HEK293T (cell line): Measurements from ENCODE around the gene ZFYVE16.

Source experiments
- CTCF ChIA-PET: fragments of 350-600 bp; formaldehyde crosslinking; extraction: SDS; loops from one replicate; lab custom pipeline; 2021; ENCODE audit warnings: antibody characterized with exemption, inconsistent platforms; lab: Yijun Ruan, JAX
- POLR2A ChIA-PET: fragments of 350-600 bp; formaldehyde crosslinking; extraction: SDS; loops from one replicate; lab custom pipeline; 2020; ENCODE audit warnings: antibody characterized with exemption, inconsistent platforms; lab: Yijun Ruan, JAX
- DNase-seq: peaks from one replicate; pipeline ENCODE4 v3.0.0; 2012; ENCODE audit warnings: mixed read lengths; ENCODE audit errors: extremely low spot score
- ARNT ChIP-seq: fragments of 450-650 bp; IDR thresholded peaks from 2 replicates; pipeline ENCODE4 v1.6.1; 2017; ENCODE audit warnings: mild to moderate bottlenecking
- BHLHE40 ChIP-seq: fragments of 450-650 bp; IDR thresholded peaks from 2 replicates; pipeline ENCODE4 v1.6.1; 2016; ENCODE audit warnings: mild to moderate bottlenecking, moderate library complexity, borderline replicate concordance
- CTBP1 ChIP-seq: fragments of 450-650 bp; IDR thresholded peaks from 2 replicates; pipeline ENCODE4 v1.6.1; 2016; ENCODE audit warnings: borderline replicate concordance
- ELF4 ChIP-seq: fragments of 450-650 bp; IDR thresholded peaks from 2 replicates; pipeline ENCODE4 v1.6.1; 2017; ENCODE audit warnings: antibody characterized with exemption
- FOXA1 ChIP-seq: fragments of 450-650 bp; IDR thresholded peaks from 2 replicates; pipeline ENCODE4 v1.6.1; 2016; ENCODE audit warnings: mild to moderate bottlenecking
- FOXK2 ChIP-seq: fragments of 450-650 bp; IDR thresholded peaks from 2 replicates; pipeline ENCODE4 v1.6.1; 2016; ENCODE audit warnings: mild to moderate bottlenecking
- FOXM1 ChIP-seq: fragments of 450-650 bp; IDR thresholded peaks from 2 replicates; pipeline ENCODE4 v1.6.1; 2017; ENCODE audit warnings: mild to moderate bottlenecking, borderline replicate concordance
- HDGF ChIP-seq: fragments of 450-650 bp; IDR thresholded peaks from 2 replicates; pipeline ENCODE4 v1.6.1; 2017; ENCODE audit warnings: antibody characterized with exemption, borderline replicate concordance
- L3MBTL2 ChIP-seq: fragments of 450-650 bp; conservative IDR thresholded peaks from 2 replicates; pipeline ENCODE4 v1.6.1; 2016; ENCODE audit warnings: mild to moderate bottlenecking
- LEF1 ChIP-seq: fragments of 450-650 bp; IDR thresholded peaks from 2 replicates; pipeline ENCODE4 v1.6.1; 2017; ENCODE audit warnings: mild to moderate bottlenecking, borderline replicate concordance
- NFRKB ChIP-seq: fragments of 450-650 bp; IDR thresholded peaks from 2 replicates; pipeline ENCODE4 v1.6.1; 2016; ENCODE audit warnings: mild to moderate bottlenecking, moderate library complexity
- SP1 ChIP-seq: fragments of 450-650 bp; IDR thresholded peaks from 2 replicates; pipeline ENCODE4 v1.6.1; 2017
- SUZ12 ChIP-seq: fragments of 450-650 bp; IDR thresholded peaks from 2 replicates; pipeline ENCODE4 v1.6.1; 2016; ENCODE audit warnings: mild to moderate bottlenecking
- TARDBP ChIP-seq: fragments of 450-650 bp; IDR thresholded peaks from 2 replicates; pipeline ENCODE4 v1.6.1; 2016
- ZNF384 ChIP-seq: fragments of 450-650 bp; IDR thresholded peaks from 2 replicates; pipeline ENCODE4 v1.6.1; 2016
- TF ChIP-seq, protein P1 (sequence below): fragments of 450-650 bp; IDR thresholded peaks from 2 replicates; pipeline ENCODE4 v1.6.1; 2016

ZFYVE16 gene

DNA sequence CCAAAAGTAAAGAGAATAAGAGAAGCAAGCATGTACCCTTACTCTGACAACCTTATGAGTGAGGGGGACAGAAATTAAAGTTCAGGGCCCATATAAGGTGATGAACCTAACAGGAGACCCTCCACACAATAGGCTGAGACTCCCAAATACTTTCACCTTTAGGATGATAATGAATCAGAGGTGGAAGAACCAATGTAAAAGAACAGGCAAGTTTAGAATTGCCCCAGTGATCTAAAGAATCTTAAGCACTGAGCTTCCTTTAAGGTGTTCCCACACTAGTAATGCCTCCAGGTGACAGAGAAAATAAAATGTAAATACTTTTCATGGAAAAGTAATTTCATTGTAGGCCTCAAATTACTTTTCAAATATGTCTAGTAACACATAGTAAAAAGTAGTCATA is 71.8 kb downstream of the ZFYVE16 start:
- POLR2A ChIA-PET, result no interaction called here
- CTCF ChIA-PET, result interaction anchor here (0.6 kb wide), 1 partner anchor 167 kb away, joined by 4 read pairs; no protein-coding TSS in a partner anchor
- no peak for TF ChIP-seq TARDBP
- no peak for DNase-seq

DNA sequence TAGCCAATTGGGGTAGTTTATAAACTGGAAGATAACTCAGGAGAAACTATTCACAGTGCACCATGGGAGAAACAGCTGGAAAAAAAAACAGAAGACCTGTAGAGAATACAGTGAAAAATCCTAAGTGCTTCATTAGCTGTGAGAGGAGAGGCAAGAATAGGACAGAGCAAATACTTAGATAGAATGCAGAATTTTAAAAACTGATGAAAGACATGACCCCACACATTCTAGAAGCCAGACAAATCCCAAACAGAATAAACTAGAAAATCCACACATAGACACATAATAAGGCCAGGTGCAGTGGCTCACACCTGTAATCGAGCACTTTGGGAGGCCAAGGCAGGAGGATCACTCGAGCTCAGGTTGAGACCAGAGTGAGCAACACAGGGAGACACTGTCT is 72.5 kb downstream of the ZFYVE16 start:
- CTCF ChIA-PET, result interaction anchor here (0.6 to 1.3 kb wide), 3 partner anchors 10 to 167 kb away, joined by 3 to 4 read pairs (median 4); no protein-coding TSS in a partner anchor
- DNase-seq, result no peak
- POLR2A ChIA-PET, result interaction anchor here (0.5 to 1.2 kb wide), 3 partner anchors 73 to 899 kb away, joined by 3 read pairs; partner anchors contain the start of gene ZFYVE16
- TF ChIP-seq SUZ12, result no peak
- no peak for TF ChIP-seq NFRKB
- no peak for TF ChIP-seq L3MBTL2
- no peak for TF ChIP-seq LEF1
- TF ChIP-seq FOXK2, result no peak
- TF ChIP-seq FOXA1, result no peak
- no peak for TF ChIP-seq SP1
- no peak for TF ChIP-seq BHLHE40

DNA sequence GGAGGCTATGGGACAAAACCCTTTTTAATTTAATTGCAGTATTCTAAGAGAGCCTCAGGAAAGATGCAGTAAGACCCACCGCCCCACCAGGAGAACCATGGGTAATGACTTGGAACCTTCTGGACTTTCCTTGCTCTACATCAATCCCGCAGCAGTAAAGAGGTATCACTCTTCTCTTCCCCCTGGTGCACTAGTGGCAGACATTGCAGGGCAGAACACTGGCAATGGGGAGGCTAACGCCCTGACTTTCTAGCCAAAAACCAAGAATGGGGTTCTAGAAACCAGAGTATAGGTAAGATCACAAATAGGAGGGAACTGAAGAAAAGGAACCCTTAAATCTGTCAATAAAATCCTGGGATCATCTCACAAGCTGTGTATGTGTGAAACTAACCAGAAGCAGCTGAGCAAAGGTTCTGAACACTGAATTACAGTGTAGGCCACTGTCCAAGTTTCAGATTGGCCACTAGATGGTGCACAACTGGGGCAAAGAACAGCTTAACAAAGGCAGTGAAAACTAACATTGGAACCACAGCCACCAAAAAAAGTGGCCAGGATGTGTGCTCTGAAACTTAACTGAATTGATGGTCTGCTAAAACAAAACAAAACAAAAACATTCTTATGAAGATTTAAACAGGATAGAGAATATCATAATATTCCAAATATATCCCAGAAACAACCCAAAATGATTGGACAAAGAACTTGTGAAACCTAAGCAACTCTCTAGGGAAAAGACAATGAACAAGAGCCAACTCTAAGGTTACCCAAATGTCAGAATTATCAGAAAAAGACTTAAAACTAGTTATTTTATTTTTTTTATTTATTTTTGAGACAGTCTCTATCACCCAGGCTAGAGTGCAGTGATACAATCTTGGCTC is 73.4 kb downstream of the ZFYVE16 start:
- peak; percentile 63 for DNase-seq
- no peak for TF ChIP-seq NFRKB
- no peak for TF ChIP-seq ELF4
- no peak for TF ChIP-seq ARNT
- no peak for TF ChIP-seq CTBP1
- TF ChIP-seq SP1, result no peak
- no peak for TF ChIP-seq LEF1
- TF ChIP-seq TARDBP, result no peak
- ChIA-PET POLR2A (interaction anchor here (0.6 to 1.2 kb wide), 3 partner anchors 74 to 171 kb away, joined by 3 read pairs; partner anchors contain the start of gene ZFYVE16), CTCF (interaction anchor here (0.6 to 1.3 kb wide), 7 partner anchors 11 to 191 kb away, joined by 3 to 6 read pairs (median 3); no protein-coding TSS in a partner anchor)

DNA sequence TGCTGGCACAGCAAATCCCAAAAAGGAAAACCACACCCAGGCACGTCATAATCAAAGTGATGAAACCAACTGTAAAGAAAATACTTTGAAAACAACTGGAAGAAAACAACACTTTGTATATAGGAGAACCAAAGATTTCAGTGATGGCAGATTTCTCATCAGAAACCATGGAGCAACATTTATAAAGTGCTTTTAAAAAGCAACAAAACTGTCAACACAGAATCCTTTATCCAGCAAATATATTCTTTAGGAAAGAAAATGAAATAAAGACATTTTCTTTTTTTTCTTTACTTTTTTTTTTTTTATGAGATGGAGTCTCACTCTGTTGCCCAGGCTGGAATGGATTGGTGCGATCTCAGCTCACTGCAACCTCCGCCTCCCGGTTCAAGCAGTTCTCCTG is 74.7 kb downstream of the ZFYVE16 start:
- CTCF ChIA-PET, result no interaction called here
- no peak for TF ChIP-seq FOXK2
- no peak for TF ChIP-seq L3MBTL2
- no peak for TF ChIP-seq BHLHE40
- no peak for TF ChIP-seq SP1
- TF ChIP-seq LEF1, result no peak
- no peak for TF ChIP-seq NFRKB
- no peak for TF ChIP-seq ELF4
- TF ChIP-seq ZNF384, result no peak
- TF ChIP-seq HDGF, result no peak
- DNase-seq, result no peak
- POLR2A ChIA-PET, result no interaction called here

DNA sequence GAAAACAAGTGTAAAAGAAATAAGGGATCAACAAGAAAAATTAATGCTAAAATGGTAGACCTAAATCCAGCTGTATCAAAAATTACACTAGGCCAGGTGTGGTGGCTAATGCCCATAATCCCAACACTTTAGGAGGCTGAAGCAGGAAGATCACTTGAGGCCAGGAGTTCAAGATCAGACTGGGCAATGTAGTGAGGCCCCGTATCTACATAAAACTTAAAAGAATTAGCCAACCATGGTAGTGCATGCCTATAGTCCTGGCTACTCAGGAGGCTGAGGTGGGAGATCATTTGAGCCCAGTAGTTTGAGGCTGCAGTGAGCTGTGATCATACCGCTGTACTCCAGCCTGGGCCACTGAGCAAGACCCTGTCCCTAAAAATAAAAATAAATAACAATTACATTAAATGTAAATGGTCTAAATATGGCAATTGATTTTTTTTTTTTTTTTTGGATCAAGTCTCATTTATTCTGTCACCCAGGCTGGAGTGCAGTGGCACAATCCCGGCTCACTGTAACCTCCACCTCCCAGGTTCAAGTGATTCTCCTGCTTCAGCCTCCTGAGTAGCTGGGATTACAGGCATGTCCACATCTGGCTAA is 75.9 kb downstream of the ZFYVE16 start:
- ChIA-PET POLR2A (no interaction called here), CTCF (no interaction called here)
- DNase-seq, result no peak
- TF ChIP-seq FOXK2, result no peak
- TF ChIP-seq LEF1, result no peak
- no peak for TF ChIP-seq FOXA1
- TF ChIP-seq SP1, result no peak
- TF ChIP-seq ZNF384, result no peak
- no peak for TF ChIP-seq CTBP1
- no peak for TF ChIP-seq L3MBTL2
- TF ChIP-seq, protein P1, sequence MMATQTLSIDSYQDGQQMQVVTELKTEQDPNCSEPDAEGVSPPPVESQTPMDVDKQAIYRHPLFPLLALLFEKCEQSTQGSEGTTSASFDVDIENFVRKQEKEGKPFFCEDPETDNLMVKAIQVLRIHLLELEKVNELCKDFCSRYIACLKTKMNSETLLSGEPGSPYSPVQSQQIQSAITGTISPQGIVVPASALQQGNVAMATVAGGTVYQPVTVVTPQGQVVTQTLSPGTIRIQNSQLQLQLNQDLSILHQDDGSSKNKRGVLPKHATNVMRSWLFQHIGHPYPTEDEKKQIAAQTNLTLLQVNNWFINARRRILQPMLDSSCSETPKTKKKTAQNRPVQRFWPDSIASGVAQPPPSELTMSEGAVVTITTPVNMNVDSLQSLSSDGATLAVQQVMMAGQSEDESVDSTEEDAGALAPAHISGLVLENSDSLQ, result no peak
- TF ChIP-seq HDGF, result no peak
- no peak for TF ChIP-seq SUZ12
- TF ChIP-seq ARNT, result no peak
- no peak for TF ChIP-seq BHLHE40
- TF ChIP-seq NFRKB, result no peak
- TF ChIP-seq ELF4, result no peak

DNA sequence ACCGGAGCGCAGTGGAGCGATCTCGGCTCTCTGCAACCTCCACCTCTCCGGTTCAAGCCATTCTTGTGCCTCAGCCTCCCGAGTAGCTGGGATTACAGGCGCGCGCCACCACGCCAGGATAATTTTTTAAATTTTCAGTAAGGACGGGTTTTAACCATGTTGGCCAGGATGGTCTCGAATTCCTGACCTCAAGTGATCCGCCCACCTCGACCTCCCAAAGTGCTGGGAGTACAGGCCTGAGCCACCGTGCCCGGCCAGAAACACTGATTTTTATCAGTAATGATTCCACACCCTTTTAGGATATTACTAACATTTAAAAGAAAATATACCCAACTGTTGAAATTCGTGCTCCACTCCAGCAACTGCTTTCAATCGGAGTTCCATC is 79.6 kb downstream of the ZFYVE16 start:
- no peak for DNase-seq
- POLR2A ChIA-PET, result interaction anchor here (1.1 to 2.0 kb wide), 3 partner anchors 18 to 179 kb away, joined by 3 to 7 read pairs (median 5); partner anchors contain the start of gene DHFR
- CTCF ChIA-PET, result no interaction called here
- TF ChIP-seq ARNT (no peak), FOXM1 (no peak), ZNF384 (no peak), SP1 (no peak), SUZ12 (no peak), FOXA1 (no peak), BHLHE40 (no peak), ELF4 (no peak), CTBP1 (no peak), NFRKB (no peak), TARDBP (no peak), FOXK2 (no peak), HDGF (no peak), LEF1 (no peak), L3MBTL2 (no peak)
- TF ChIP-seq, protein P1, result no peak
